SK-MEL-5 (cell line): ENCODE measurements around the gene PCBP3. TPM values are rescaled to one million over a fixed set of nuclear protein-coding genes. Genes with fewer than 3 reads are reported as not detected.

Experiments
- DNase-seq: peaks from one replicate; pipeline ENCODE4 v3.0.0-alpha.2; 2016; ENCODE audit warnings: low read depth, low spot score
- in situ Hi-C: cut with HindIII; loops from 2 replicates; pipeline ENCODE4 v1.10.0; 2016; ENCODE audit warnings: low sequenced_read_pairs, high pct_unique_total_duplicates, low pct_unique_long_range_greater_than_20kb
- total RNA-seq: library from RNA; depleted of rRNA; stranded (reverse); fragments of >200 nt; shearing (Covaris generic); gene quantifications from 2 replicates; pipeline ENCODE4 v1.2.3, GENCODE V29; 2014

PCBP3 gene
- total RNA-seq, 1 experiment from 2014 or later, result not detected

DNA sequence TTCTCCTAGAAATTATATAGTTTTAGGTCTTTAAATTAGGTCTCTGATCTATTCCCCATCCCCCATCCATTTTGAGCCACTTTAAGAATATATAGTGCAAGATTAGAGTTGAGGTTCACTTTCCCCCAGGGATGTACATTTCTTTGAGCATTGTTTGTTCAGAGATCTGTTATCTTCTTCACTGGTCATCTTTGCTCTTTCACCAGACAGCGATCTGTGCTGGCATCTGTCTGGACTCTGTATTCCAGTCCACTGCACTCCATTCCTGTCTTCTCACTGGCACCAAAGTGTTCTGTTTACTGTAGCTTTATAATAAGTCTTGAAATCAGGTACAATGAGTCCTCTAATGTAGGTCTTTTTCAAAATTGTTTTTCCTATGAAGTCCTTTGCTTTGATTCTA, 112.5 kb downstream of the PCBP3 start:
- DNase-seq, result no peak
- in situ Hi-C loops, result no loop called here

DNA sequence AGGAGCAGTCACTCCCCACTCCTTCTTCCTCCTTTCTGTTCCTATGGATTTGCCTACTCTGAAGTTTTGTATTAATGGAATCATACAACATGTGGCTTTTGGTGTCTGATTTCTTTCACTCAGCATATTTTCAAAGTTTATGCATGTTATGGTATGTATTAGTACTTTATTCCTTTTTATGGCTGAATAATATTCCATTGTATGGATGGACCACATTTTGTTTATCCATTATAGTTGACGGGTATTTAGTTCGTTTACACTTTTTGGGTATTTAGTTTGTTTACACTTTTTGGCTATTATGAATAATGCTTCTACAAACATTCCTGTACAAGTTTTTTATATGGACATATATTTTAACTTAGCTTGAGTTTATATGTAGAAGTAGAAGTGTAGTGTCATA, 113.1 kb downstream of the PCBP3 start:
- in situ Hi-C loops, result no loop called here
- DNase-seq, result no peak

DNA sequence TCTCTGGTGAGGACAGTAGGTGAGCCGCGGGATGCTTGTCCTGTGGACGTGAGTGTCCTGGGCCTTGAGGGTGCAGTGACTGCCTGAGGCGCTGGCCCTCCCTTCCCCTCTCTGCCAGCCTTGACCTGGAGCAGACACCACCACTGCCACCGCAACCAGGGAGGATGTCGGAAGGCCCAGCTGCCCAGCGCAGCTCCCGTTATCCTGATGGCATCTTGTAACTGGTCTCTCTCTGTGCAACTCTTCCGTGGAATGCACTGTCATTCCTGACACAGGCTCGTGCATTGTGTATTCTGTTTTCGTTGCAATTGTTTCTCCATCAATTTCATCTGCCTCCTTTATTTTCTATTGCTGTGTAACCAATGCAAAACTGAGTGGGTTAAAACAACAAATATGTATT, 118.2 kb downstream of the PCBP3 start:
- in situ Hi-C loops, result no loop called here
- no peak for DNase-seq

DNA sequence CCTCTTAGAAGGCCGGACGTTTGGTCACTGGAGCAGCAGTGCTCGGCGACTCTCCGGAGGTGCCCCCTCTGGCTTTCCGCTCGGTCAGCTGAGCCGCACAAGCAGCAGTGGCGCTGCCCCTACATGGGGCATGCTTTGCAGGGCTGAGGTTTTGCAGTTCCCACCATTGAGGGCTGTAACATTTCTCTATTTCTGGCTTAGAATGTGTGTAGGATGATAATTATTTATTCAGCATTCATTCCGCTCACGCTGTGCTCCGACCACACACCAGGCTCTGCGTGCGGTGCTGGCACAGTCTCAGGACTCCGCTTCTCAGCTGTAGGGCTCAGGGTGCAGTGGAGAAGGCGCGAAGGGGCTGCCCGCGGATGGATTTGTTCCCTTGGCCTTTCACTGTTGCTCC, 119.5 kb downstream of the PCBP3 start:
- in situ Hi-C loops, result no loop called here
- no peak for DNase-seq

DNA sequence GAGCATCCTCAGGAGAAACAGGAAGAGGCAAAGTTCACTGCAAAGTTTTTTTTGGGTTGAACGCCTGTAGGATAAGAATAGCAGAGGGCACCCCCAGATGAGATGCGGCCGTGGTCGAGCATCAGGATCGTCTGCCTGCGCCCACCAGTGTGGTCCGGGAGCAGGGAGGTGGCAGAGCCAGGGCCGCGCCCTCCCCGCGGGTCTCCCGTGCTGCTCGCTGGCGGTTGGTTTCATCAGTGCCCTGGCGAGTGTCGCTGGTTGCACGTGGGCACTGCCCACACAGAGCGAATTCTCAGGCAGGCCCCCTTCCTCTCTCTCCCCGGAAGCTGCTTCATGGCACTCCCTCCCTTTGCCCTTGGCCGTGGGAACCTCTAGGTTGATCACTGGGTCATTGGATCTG, 120.0 kb downstream of the PCBP3 start:
- in situ Hi-C loops, result no loop called here
- no peak for DNase-seq

DNA sequence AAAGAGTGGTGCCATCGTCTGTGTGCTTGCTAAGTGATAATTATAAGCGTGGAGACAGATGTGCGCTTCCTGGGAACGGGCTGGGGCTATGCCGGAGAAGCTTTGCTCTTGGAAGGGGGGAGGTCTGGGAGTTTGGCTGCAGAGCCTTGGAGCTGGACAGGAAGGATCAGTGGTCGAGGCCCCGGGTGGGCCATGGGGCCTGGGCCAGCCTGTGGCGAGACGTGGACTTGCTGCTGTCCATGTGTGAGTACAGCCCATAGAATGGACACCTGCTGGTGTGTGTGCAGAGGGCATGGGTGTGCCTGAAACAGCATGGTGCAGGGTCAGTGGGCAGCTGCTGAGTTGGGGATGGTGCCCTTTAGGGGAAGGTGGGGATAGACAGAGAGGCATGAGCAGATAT, 121.3 kb downstream of the PCBP3 start:
- in situ Hi-C loops, result no loop called here
- DNase-seq, result no peak

DNA sequence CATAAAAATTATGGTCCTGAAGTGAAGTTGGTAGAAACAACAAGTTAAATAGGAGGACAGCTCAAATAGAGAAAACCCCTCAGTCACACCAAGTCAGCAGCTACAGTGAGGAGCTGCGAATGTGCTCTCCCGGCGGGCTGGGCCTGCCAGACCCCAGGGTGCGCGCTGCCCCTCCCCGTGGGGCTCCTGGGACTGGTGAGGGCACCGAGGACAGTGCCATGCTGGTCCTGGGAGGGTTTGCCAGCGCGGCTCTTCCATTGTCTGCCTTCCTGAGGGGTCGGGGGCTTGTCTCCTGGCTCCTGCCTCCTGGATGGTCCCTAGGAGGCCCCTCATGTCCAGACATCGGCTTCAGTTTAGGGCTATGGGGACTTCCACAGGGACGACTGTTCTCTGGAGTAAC, 121.8 kb downstream of the PCBP3 start:
- in situ Hi-C loops, result no loop called here
- DNase-seq, result no peak

DNA sequence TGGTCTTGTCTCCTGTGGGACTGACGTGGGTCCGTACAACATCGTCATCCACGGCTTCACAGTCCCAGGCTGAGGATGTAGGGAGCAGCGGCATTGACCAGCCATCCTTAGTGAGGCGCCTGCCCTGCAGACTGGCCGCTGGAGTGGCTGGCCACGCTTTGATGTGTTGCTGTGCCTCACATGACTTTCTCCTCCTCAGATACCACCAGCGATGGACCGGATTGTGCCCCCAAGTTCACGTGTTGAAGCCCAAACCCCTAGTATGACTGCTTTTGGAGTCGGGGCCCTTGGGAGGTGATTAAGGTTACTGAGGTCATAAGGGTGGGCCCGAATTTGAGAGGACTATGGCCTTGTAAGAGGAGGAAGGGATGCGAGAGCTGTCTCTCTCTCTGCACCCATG, 122.5 kb downstream of the PCBP3 start:
- DNase-seq, result no peak
- in situ Hi-C loops, result no loop called here

DNA sequence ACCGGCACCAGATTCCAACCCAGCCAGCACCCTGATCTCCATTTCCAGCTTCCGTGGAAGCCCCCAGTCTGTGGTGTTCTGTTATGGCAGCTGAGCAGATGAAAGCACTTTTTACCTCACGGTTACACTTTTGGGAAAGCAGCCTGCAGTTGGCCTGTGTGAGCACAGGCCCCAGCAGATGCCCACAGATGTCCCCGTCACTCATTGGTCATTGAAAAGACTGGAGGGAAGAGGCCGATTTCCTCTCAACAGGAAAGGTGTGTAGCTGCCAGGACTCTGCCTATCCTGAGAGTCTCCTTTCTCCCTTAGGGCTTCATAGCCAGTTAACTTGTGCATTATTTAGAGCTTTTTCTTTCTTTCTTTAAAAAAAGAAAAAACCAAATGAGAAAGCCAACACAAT, 123.0 kb downstream of the PCBP3 start:
- in situ Hi-C loops, result no loop called here

DNA sequence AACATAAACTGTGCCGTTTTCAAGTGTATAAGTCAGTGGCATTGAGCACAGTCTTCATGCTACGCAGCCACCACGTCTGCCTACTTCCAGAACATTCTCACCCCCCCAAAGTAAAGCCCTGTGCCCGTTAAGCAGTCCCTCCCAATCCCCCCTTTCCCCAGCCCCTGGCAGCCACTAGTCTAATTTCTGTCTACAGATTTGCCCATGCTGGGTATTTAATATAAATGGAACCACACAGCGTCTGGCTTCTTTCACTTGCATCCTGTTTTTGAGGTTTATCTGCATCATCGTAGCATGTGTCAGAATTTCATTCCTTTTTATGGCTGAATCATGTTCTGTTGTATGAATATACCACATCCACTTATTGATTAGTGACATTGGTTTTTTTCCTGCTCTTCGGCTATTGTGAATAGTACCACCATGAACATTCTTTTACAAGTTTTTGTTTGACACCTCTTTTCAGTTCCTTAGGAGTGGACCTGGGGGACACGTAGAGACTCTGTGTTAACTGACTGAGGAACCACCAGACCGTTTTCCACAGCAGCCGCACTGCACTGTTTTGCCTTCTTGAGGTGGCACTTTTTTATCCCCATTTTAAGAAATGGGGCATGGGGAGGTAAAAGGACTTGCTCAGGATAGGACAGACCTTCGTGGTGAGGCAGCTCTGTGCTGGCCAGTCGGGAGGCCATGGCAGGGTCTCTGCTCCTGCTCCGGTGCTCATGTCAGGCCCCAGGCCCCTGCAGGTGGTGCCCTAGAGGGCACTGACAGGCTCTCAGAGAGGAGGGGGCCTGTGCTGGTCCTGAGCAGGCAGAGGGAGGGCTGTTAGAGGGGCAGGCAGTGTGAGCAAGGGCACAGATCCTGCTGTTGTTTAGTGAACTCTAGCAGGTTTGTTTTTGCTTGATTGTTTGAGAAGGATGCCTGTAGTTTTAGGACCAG, 123.8 kb downstream of the PCBP3 start:
- no peak for DNase-seq
- in situ Hi-C loops, result no loop called here

More for the DNA sequence above, 123.0 kb downstream of the PCBP3 start:
- no peak for DNase-seq

DNA sequence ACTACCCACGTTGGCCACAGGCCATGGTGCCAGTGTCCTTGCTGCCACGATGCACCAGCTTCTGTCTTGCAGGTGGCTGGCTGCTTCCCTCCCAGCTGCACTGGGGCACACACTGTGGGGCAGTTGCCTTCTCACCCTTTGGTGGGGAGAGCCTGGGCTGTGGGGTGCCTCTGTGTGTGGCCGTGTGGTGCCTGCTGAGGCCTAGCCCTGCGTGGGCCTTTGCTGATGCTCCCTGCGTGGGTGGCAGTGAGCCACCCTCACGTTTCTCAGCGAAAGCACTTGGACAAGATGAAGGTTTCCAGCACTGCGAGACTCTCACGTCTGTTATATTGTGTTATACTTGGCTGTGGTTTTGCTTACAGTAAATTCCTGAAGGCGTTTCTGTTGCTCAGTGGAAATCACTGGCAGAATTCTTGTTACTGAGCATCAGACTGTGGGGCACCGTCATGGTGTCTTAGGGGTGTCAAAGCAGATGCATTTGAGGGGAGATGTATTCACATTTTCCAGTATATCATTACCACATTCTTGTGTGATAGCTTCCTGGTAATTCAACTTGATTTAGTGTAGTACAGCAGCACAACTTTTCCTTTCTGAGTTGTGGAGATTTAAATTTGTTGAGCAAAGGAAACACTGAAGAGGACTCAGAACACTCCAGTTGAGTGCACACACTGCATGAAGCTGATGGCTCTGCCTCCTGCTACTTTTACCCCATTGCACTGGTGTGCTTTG, 124.7 kb downstream of the PCBP3 start:
- in situ Hi-C loops, result no loop called here
- no peak for DNase-seq

DNA sequence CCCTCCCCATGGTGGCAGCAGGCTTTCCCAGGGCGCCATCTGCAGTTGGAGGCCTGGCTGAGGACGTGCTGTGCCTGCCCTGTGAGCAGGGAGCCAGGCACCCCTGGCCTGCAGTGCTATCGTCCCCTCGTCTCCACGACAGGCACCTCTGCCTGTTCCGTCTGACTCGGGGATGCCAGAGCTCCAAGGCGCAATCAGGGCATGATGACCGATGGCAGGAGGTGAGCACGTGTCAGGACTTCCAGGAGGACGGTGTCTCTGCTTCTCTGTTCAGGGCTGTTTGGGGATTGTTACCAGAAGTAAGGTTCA, 125.2 kb downstream of the PCBP3 start:
- DNase-seq, result peak; percentile 30
- in situ Hi-C loops, result no loop called here

DNA sequence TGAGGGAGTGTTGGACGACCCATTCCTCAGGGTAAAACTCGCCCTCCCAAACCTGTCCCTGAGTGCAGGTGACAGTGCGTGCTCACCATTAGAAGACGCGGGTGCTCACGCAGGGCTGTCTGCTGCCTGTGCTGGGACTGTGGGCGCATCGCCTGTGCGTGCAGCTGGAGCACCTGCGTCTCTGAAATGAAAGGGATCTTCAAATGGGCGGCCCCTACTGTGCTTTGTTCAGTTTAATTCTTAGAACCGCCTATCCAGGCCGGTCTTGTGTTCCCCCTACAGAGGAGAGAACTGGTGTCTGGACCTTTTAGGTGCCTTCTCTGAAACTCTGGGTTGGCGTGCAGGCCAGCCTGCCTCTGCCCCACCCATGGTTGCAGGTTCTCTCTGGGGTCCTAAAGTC, 125.8 kb downstream of the PCBP3 start:
- no peak for DNase-seq
- in situ Hi-C loops, result no loop called here

DNA sequence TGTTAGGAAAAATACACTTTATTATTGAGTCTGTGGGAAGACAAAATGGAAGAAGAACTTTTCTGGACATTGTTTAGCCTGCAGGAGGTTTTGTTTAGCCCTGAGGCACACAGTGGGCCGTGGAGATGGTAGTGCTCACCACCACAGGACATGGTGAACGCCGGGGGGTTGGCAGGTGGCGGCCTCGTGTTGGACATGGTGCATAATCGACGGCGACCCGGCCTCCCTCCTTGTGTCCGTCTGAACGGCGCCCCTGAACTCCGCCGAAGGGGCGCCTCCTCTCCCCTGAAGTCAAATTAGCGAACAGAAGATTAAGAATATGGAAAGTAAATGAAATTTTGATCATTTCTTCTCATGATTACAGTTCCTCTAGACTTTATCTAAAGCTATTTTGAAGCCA, 126.4 kb downstream of the PCBP3 start:
- DNase-seq, result no peak
- in situ Hi-C loops, result no loop called here

DNA sequence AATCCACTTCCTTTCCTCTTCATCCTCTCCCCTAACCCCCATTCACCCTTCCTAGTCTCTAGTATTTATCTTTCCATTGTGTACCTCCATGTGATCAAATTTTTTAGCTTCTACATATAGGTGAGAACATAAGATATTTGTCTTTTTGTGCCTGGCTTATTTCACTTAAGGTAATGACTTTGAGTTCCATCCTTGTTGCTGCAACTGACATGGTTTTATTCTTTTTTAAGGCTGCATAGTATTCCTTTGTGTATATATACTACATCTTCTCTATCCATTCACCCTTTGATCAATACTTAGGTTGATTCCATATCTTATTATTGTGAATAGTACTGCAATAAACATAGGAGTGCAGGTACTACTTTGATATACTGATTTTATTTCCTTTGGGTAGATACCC, 128.7 kb downstream of the PCBP3 start:
- DNase-seq, result no peak
- in situ Hi-C loops, result no loop called here

DNA sequence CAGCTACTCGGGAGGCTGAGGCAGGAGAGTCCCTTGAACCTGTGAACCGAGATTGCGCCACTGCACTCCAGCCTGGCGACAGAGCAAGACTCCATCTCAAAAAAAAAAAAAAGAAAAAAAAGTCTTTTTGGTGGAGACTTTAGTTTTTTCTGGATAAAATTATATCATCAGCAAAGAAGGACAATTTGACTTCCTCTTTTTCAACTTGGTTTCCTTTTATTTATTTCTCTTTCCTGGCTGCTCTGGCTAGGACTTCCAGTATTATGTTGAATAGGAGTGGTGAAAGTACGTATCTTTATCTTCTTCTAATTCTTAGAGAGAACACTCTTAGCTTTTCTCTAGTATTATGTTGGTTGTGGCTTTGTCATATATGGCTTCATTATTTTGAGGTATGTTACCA, 130.8 kb downstream of the PCBP3 start:
- DNase-seq, result no peak
- in situ Hi-C loops, result no loop called here

DNA sequence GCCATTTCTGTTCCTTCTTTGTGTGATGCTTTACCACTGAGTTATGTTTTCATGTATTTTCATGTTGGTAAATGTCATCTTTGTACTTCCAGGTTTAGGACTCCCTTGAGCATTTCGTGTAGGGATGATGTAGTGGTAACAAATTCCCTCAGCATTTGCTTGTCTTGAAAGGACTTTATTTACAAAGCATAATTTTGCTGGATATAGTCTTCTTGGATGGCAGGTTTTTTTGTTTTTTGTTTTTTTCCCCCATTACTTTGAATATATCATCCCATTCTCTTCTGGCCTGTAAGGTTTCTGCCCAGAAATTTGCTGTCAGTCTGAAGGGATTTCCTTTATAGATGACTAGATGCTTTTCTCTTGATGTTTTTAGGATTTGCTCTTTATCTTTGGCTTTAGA, 133.4 kb downstream of the PCBP3 start:
- in situ Hi-C loops, result no loop called here

DNA sequence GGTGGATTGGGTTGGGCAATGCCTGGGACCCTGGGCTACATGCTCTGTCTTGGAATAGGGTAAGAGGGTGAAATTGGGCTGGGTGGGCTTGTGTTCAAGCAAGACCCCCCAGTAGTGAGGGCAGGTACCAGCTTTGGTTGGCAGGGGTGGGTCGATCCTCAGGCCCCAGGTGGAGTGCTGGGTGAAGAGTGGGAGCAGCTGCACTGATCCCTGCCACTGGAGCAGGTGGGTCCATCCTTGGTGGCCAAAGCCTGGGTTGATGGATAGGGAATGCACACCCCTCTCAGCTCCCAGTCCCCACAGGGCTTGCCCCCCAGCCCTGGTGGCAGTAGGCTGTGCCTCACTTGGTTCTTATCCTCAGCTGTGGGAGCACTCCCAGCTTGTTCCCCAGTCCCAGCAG, 135.2 kb downstream of the PCBP3 start:
- DNase-seq, result no peak
- in situ Hi-C loops, result no loop called here

More for the DNA sequence above, 133.4 kb downstream of the PCBP3 start:
- no peak for DNase-seq

DNA sequence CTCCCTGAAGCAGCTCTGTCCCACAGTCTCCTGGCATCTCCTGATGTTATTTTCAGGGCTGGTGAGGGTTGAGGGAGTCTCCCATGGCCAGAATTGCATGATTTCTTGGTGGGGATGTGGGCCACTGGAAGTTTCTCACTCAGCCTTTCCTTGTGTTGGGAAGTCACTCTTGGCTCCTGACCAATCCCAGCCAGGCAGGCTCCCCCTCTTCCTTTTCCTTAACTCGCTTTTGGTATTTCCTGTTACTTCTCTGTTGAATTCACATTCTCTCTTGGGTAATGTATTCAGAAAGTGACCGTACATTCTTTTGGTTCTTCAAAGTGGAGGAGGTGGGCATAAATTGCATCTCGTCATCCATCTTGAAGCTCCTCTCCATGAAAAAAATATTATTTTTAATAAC, 135.7 kb downstream of the PCBP3 start:
- in situ Hi-C loops, result no loop called here
- DNase-seq, result no peak
